Gastroesophageal sphincter (tissue), 4 donors: ENCODE results near the gene CSNK2A1. TPM values are rescaled to one million over a fixed set of nuclear protein-coding genes. Genes with fewer than 3 reads are reported as not detected.

ENCODE experiments used
- ATAC-seq: fragments of 150-250 bp; one replicate; pipeline ENCODE4 v1.9.1; 2016; ENCODE audit warnings: mild to moderate bottlenecking, moderate library complexity
- H3K27ac ChIP-seq, 4 donors: fragments of 200-600 bp; sonication (generic) in 3 of 4; 1 replicate in 3 of 4; 2 replicates in 1 of 4; pipeline ENCODE4 v1.5.1; 2016 to 2019
- H3K27me3 ChIP-seq: fragments of 200-600 bp; sonication (generic); one replicate; pipeline ENCODE4 v1.5.1; 2019
- H3K36me3 ChIP-seq, 2 donors: fragments of 200-600 bp; sonication (generic); one replicate each; pipeline ENCODE4 v1.5.1; 2019; ENCODE audit warnings: control low read depth in 1 of 2
- H3K4me1 ChIP-seq, 3 donors: fragments of 200-600 bp; sonication (generic); 1 replicate in 2 of 3; 2 replicates in 1 of 3; pipeline ENCODE4 v1.5.1; 2016 to 2019; ENCODE audit warnings: control low read depth in 2 of 3
- H3K4me3 ChIP-seq, 2 donors: fragments of 200-600 bp; sonication (generic); one replicate each; pipeline ENCODE4 v1.5.1; 2019; ENCODE audit warnings: mild to moderate bottlenecking in 1 of 2, moderate library complexity in 1 of 2
- H3K9me3 ChIP-seq, 3 donors: fragments of 200-600 bp; sonication (generic); one replicate each; pipeline ENCODE4 v1.5.1; 2017 to 2019; ENCODE audit warnings: control low read depth in 2 of 3
- EP300 ChIP-seq: sonication (generic); formaldehyde crosslinking; IDR thresholded peaks from one replicate; pipeline ENCODE4 v1.6.1; 2017; ENCODE audit warnings: antibody characterized with exemption, mild to moderate bottlenecking
- POLR2A ChIP-seq, 2 donors: fragments of 450-650 bp; IDR thresholded peaks; one replicate each; pipeline ENCODE4 v1.6.1; 2017; ENCODE audit warnings: antibody characterized with exemption in 2 of 2, mild to moderate bottlenecking in 2 of 2, moderate library complexity in 1 of 2
- POLR2AphosphoS5 ChIP-seq: sonication (generic); formaldehyde crosslinking; IDR thresholded peaks from one replicate; pipeline ENCODE4 v1.6.1; 2017; ENCODE audit warnings: antibody characterized with exemption
- WGBS, 2 donors: methylation state at CpG; one replicate each; pipeline ENCODE4 v1.1.5; 2018; ENCODE audit warnings: low coverage in 1 of 2; 5-methylcytosine and 5-hydroxymethylcytosine counted together
- small RNA-seq, 4 donors: library from RNA; depleted of rRNA; stranded (forward); fragments of <200 nt; gene quantifications; one replicate each; pipeline ENCODE3, GENCODE V24; 2016
- total RNA-seq, 4 donors: library from RNA; depleted of rRNA; stranded (reverse); fragments of >200 nt; gene quantifications; one replicate each; pipeline ENCODE4 v1.1.0, GENCODE V29; 2016
- TF ChIP-seq, protein P1 (sequence below), 4 experiments: fragments of 200-600 bp in 2 of 4; fragments of 450-650 bp in 2 of 4; sonication (generic) in 1 of 4; IDR thresholded peaks; one replicate each; pipeline ENCODE4 v1.5.1; 2017 to 2019; ENCODE audit warnings: antibody characterized with exemption in 4 of 4, mild to moderate bottlenecking in 2 of 4, moderate library complexity in 2 of 4

The CSNK2A1 gene
- total RNA-seq, 4 donors from 2014 or later = 69.1 to 109 (median 92.2) TPM

DNA sequence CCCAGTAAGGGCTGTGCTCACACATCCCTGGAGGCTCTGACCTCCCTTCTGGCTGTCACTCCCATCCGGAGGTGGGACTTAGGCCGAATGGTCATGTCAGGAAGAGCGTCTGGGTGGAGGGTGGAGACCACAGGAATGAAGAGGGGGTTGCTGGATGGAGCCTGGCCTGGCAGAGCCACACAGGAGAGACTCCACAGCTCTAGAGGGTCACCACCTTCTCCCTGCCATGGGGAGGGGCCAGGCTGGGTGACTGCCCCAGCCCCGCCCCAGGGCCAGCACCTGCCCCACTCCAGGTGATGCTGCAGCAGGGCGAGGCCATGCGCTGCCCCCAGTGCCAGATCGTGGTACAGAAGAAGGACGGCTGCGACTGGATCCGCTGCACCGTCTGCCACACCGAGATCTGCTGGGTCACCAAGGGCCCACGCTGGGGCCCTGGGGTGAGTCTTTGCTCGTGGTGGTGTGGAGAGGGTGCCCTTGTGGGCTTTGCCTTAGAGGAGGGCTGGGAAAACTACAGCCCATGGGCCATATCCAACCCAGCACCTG is 114.9 kb downstream of the CSNK2A1 start:
- ATAC-seq = no peak
- Histone ChIP-seq H3K4me1 (peaks cover 0 to 6% (median 0%) of the 10 kb centered on the region in 3 donors), H3K27ac (no peak overlapping the region), H3K36me3 (peaks cover 0 to 98% of the 10 kb centered on the region in 2 donors), H3K9me3 (no peaks in the 10 kb centered on the region), H3K4me3 (no peak overlapping the region), H3K27me3 (no peaks in the 10 kb centered on the region)
- TF ChIP-seq EP300 (no peak), POLR2A (IDR thresholded peaks at IDR 0.05) (no peak), POLR2AphosphoS5 (no peak)
- TF ChIP-seq, protein P1, sequence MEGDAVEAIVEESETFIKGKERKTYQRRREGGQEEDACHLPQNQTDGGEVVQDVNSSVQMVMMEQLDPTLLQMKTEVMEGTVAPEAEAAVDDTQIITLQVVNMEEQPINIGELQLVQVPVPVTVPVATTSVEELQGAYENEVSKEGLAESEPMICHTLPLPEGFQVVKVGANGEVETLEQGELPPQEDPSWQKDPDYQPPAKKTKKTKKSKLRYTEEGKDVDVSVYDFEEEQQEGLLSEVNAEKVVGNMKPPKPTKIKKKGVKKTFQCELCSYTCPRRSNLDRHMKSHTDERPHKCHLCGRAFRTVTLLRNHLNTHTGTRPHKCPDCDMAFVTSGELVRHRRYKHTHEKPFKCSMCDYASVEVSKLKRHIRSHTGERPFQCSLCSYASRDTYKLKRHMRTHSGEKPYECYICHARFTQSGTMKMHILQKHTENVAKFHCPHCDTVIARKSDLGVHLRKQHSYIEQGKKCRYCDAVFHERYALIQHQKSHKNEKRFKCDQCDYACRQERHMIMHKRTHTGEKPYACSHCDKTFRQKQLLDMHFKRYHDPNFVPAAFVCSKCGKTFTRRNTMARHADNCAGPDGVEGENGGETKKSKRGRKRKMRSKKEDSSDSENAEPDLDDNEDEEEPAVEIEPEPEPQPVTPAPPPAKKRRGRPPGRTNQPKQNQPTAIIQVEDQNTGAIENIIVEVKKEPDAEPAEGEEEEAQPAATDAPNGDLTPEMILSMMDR (IDR thresholded peaks at IDR 0.05) = no peak
- no CpG with 5 or more reads among the region's 14 CpGs for WGBS, 2 donors

DNA sequence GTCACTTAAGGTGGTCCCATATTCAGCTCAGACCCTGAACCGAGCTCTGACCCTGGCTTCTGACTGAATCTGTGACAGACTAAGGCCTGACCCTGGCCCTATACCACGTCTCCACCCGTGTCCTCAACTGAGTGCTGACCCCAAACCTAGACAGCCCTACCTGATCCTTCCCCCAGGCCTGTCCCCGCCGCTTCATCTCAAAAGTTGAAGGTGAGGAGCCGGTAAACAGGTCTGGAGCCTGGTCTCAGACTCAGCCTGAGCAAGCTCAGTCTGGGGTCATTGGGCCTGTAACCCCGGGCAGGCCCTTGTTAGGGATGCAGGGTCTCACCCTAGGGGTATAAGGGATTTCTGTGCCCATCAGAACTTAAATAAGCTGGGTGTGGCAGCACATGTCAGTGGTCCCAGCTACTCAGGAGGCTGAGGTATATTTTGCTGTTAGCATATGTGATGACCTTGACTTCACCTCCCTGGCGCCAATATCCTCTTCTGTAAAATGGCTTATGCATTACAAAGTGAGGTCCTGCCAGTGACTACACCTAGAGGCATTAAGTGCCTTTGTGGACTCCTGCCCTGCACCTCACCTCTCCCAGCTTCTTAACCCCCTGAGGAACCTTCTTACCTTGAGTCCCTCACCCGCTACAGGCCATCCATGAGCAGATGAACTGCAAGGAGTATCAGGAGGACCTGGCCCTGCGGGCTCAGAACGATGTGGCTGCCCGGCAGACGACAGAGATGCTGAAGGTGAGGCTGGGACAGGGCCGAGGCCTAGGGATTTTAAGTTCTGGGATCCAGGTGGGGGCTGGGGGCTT is 115.5 kb downstream of the CSNK2A1 start:
- H3K9me3 ChIP-seq = no peaks in the 10 kb centered on the region
- H3K4me3 ChIP-seq = no peak overlapping the region
- no peak overlapping the region for H3K27ac ChIP-seq
- ATAC-seq = no peak
- peaks cover 0 to 99% of the 10 kb centered on the region in 2 donors for H3K36me3 ChIP-seq
- H3K4me1 ChIP-seq = peaks cover 0 to 6% (median 0%) of the 10 kb centered on the region in 3 donors
- no peaks in the 10 kb centered on the region for H3K27me3 ChIP-seq
- WGBS, 2 donors = 80 to 83% methylated on average over 1 of the region's 14 CpGs
- no peak for TF ChIP-seq POLR2AphosphoS5
- TF ChIP-seq, protein P1 (IDR thresholded peaks at IDR 0.05) = no peak

DNA sequence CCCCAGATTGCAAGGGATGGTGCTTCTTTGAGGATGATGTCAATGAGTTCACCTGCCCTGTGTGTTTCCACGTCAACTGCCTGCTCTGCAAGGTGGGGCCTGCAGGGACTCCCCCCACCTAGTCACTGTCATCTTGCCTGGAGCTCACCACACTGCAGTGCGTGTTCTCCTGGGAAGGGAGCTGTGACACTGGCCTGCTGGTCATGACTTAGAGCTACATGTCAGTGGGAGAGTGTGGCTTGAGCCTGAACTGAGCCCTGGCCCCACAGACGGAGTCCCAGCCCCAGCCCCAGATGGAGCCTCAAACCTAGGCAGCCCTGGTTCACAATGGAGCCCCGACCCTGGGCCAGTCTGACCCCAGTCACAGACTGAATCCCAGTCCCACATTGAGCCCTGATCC is 116.2 kb downstream of the CSNK2A1 start:
- Histone ChIP-seq H3K36me3 (peaks cover 0 to 99% of the 10 kb centered on the region in 2 donors), H3K9me3 (no peaks in the 10 kb centered on the region), H3K4me1 (peaks cover 0 to 6% (median 0%) of the 10 kb centered on the region in 3 donors), H3K4me3 (no peak overlapping the region), H3K27ac (no peak overlapping the region), H3K27me3 (no peaks in the 10 kb centered on the region)
- no peak for ATAC-seq
- WGBS, 2 donors = no CpG with 5 or more reads among the region's 4 CpGs
- TF ChIP-seq EP300 = no peak
- TF ChIP-seq POLR2AphosphoS5 = no peak
- TF ChIP-seq, protein P1 (IDR thresholded peaks at IDR 0.05) = no peak
- no peak for TF ChIP-seq POLR2A (IDR thresholded peaks at IDR 0.05)

DNA sequence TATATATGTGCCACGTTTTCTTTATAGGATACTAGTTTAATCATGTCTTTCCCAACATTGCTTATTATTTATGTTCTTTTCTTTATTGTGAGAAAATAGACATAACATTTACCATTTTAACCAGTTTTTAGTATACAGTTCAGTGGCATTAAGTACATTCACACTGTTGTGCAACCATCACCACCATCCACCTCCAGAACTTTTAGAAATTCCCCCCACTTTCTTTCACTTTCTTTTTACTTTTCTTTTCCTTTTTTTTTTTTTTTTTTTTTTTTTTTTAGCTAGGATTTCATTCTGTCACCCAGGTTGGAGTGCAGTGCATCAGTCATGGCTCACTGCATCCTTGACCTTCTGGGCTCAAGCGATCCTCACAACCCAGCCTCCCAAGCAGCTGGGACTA is 117.0 kb downstream of the CSNK2A1 start:
- no peak for TF ChIP-seq POLR2A (IDR thresholded peaks at IDR 0.05)
- TF ChIP-seq, protein P1 (IDR thresholded peaks at IDR 0.05) = no peak
- no peak for TF ChIP-seq EP300
- TF ChIP-seq POLR2AphosphoS5 = no peak
- ATAC-seq = no peak
- Histone ChIP-seq H3K27ac (no peak overlapping the region), H3K36me3 (peaks cover 0 to 99% of the 10 kb centered on the region in 2 donors), H3K4me1 (peaks cover 0 to 6% (median 0%) of the 10 kb centered on the region in 3 donors), H3K9me3 (no peaks in the 10 kb centered on the region), H3K27me3 (no peaks in the 10 kb centered on the region), H3K4me3 (no peak overlapping the region)
- 93 to 95% methylated on average over 2 of the region's 2 CpGs for WGBS, 2 donors

Small RNA genes lying within 50 kb of the gene (small RNA-seq; reads per million reads assigned to genes)
- gene RF00019 = 0 reads per million in 4 donors

Other genes with a start within 250 kb of the CSNK2A1 start
- gene ZCCHC3, start 246.2 kb downstream of the CSNK2A1 start, total RNA-seq = 10 to 100 TPM; 17.4 to 24.0 (median 21.4) TPM
- gene SOX12, start 218.2 kb downstream of the CSNK2A1 start, total RNA-seq = 1 to 10 TPM; 3.4 to 7.3 (median 5.9) TPM
- gene NRSN2, start 196.7 kb downstream of the CSNK2A1 start, total RNA-seq = 10 to 100 TPM; 25.3 to 51.6 (median 30.2) TPM
- gene TRIB3, start 163.0 kb downstream of the CSNK2A1 start, total RNA-seq = 1 to 10 TPM in 3 of 4 donors, under 1 TPM in 1; 0.31 to 5.6 (median 3.9) TPM
- gene RBCK1, start 135.5 kb downstream of the CSNK2A1 start, total RNA-seq = 100 to 1,000 TPM in 1 of 4 donors, 10 to 100 TPM in 3; 50.9 to 111 (median 82.1) TPM
- gene TBC1D20, start 81.3 kb downstream of the CSNK2A1 start, total RNA-seq = 10 to 100 TPM; 39.6 to 51.2 (median 39.9) TPM
- gene TCF15, start 66.5 kb upstream of the CSNK2A1 start, total RNA-seq = 1 to 10 TPM in 3 of 4 donors, not detected in 1; 3.0 to 6.6 (median 4.5) TPM
- 10 to 100 TPM; 36.9 to 57.1 (median 38.0) TPM for gene SRXN1, start 109.4 kb upstream of the CSNK2A1 start, total RNA-seq
- not detected for gene SCRT2, start 132.0 kb upstream of the CSNK2A1 start, total RNA-seq
- 1 to 10 TPM in 2 of 4 donors, under 1 TPM in 2; 0.31 to 1.7 (median 0.97) TPM for gene SLC52A3, start 224.7 kb upstream of the CSNK2A1 start, total RNA-seq